HEK293 (cell line): ENCODE results near the gene JTB.

Source experiments
- CTCF ChIA-PET: fragments of 350-600 bp; formaldehyde crosslinking; extraction: SDS; loops from one replicate; lab custom pipeline; 2021; ENCODE audit warnings: antibody characterized with exemption; lab: Yijun Ruan, JAX
- POLR2A ChIA-PET: fragments of 300-600 bp; formaldehyde crosslinking; extraction: SDS; loops from one replicate; lab custom pipeline; 2020; ENCODE audit warnings: antibody characterized with exemption, inconsistent platforms; lab: Yijun Ruan, JAX
- H3K27ac ChIP-seq: fragments of 200-500 bp; sonication (Bioruptor generic); 2 replicates; pipeline ENCODE4 v1.5.1; 2014; ENCODE audit warnings: low read depth, low read length, control low read depth, inconsistent platforms; ENCODE audit errors: extremely low read depth
- H3K36me3 ChIP-seq, 2 experiments: fragments of 200-500 bp in 1 of 2; sonication (Bioruptor generic) in 1 of 2; 1 replicate in 1 of 2; 2 replicates in 1 of 2; pipeline ENCODE4 v1.5.1; 2014 to 2017; ENCODE audit warnings: inconsistent platforms in 2 of 2, low read length in 2 of 2; ENCODE audit not compliant: control insufficient read depth in 2 of 2, insufficient read depth in 1 of 2
- H3K4me1 ChIP-seq: fragments of 200-500 bp; sonication (Bioruptor generic); 2 replicates; pipeline ENCODE4 v1.5.1; 2014; ENCODE audit warnings: mild to moderate bottlenecking, low read length, inconsistent platforms; ENCODE audit not compliant: control insufficient read depth, insufficient read depth
- H3K4me3 ChIP-seq: 2 replicates; pipeline ENCODE4 v1.5.1; 2011; ENCODE audit warnings: low read depth, mild to moderate bottlenecking, control low read depth, low read length, moderate library complexity
- H3K9me3 ChIP-seq: fragments of 200-500 bp; sonication (Bioruptor generic); 2 replicates; pipeline ENCODE4 v1.5.1; 2014; ENCODE audit warnings: low read depth, low read length, inconsistent platforms; ENCODE audit not compliant: control insufficient read depth, insufficient read depth
- BCL11A ChIP-seq: fragments of 450-650 bp; formaldehyde crosslinking; IDR thresholded peaks from 2 replicates; pipeline ENCODE4 v1.5.1; 2016; ENCODE audit warnings: low read depth, missing biosample characterization, missing genetic modification characterization
- GLIS1 ChIP-seq: fragments of 450-650 bp; formaldehyde crosslinking; IDR thresholded peaks from 2 replicates; pipeline ENCODE4 v1.5.1; 2016; ENCODE audit warnings: missing biosample characterization, missing genetic modification characterization
- GLIS2 ChIP-seq: fragments of 450-650 bp; formaldehyde crosslinking; IDR thresholded peaks from 2 replicates; pipeline ENCODE4 v1.5.1; 2016; ENCODE audit warnings: missing biosample characterization, missing genetic modification characterization
- KLF9 ChIP-seq: fragments of 450-650 bp; formaldehyde crosslinking; IDR thresholded peaks from 2 replicates; pipeline ENCODE4 v1.5.1; 2016; ENCODE audit warnings: missing biosample characterization, missing genetic modification characterization, low read depth
- ZBTB1 ChIP-seq: fragments of 450-650 bp; formaldehyde crosslinking; IDR thresholded peaks from 2 replicates; pipeline ENCODE4 v1.5.1; 2016; ENCODE audit warnings: missing biosample characterization, missing genetic modification characterization
- ZFP41 ChIP-seq: fragments of 450-650 bp; formaldehyde crosslinking; IDR thresholded peaks from 2 replicates; pipeline ENCODE4 v1.5.1; 2016; ENCODE audit warnings: missing biosample characterization, missing genetic modification characterization, borderline replicate concordance
- ZNF211 ChIP-seq: fragments of 450-650 bp; formaldehyde crosslinking; IDR thresholded peaks from 2 replicates; pipeline ENCODE4 v1.5.1; 2016; ENCODE audit warnings: low read depth, missing biosample characterization, missing genetic modification characterization
- ZNF266 ChIP-seq: fragments of 450-650 bp; formaldehyde crosslinking; IDR thresholded peaks from 2 replicates; pipeline ENCODE4 v1.5.1; 2016; ENCODE audit warnings: missing biosample characterization, missing genetic modification characterization, low read depth
- ZNF302 ChIP-seq: fragments of 450-650 bp; formaldehyde crosslinking; IDR thresholded peaks from 2 replicates; pipeline ENCODE4 v1.5.1; 2016; ENCODE audit warnings: missing biosample characterization, missing genetic modification characterization, low read depth
- ZNF324 ChIP-seq: fragments of 450-650 bp; formaldehyde crosslinking; IDR thresholded peaks from 2 replicates; pipeline ENCODE4 v1.5.1; 2016; ENCODE audit warnings: missing biosample characterization, missing genetic modification characterization
- ZNF366 ChIP-seq: fragments of 450-650 bp; formaldehyde crosslinking; conservative IDR thresholded peaks from 2 replicates; pipeline ENCODE4 v1.5.1; 2016; ENCODE audit warnings: missing biosample characterization, missing genetic modification characterization
- ZNF37A ChIP-seq: fragments of 450-650 bp; IDR thresholded peaks from 2 replicates; pipeline ENCODE4 v1.5.1; 2018; ENCODE audit warnings: missing biosample characterization, missing genetic modification characterization
- ZNF510 ChIP-seq: fragments of 450-650 bp; formaldehyde crosslinking; IDR thresholded peaks from 2 replicates; pipeline ENCODE4 v1.5.1; 2018; ENCODE audit warnings: mild to moderate bottlenecking, missing genetic modification characterization, missing biosample characterization; ENCODE audit not compliant: insufficient replicate concordance
- ZNF514 ChIP-seq: fragments of 450-650 bp; formaldehyde crosslinking; IDR thresholded peaks from 2 replicates; pipeline ENCODE4 v1.5.1; 2016; ENCODE audit warnings: missing biosample characterization, missing genetic modification characterization
- ZNF571 ChIP-seq: fragments of 450-650 bp; formaldehyde crosslinking; IDR thresholded peaks from 2 replicates; pipeline ENCODE4 v1.5.0; 2017; ENCODE audit warnings: missing biosample characterization, missing genetic modification characterization
- ZNF600 ChIP-seq: fragments of 450-650 bp; formaldehyde crosslinking; IDR thresholded peaks from 2 replicates; pipeline ENCODE4 v1.5.1; 2016; ENCODE audit warnings: missing biosample characterization, missing genetic modification characterization
- TF ChIP-seq, protein P1 (sequence below): fragments of 450-650 bp; formaldehyde crosslinking; IDR thresholded peaks from 2 replicates; pipeline ENCODE4 v1.5.1; 2016; ENCODE audit warnings: missing biosample characterization, missing genetic modification characterization
- TF ChIP-seq, protein P2 (sequence below): fragments of 450-650 bp; formaldehyde crosslinking; IDR thresholded peaks from 2 replicates; pipeline ENCODE4 v1.5.1; 2016; ENCODE audit warnings: missing biosample characterization, missing genetic modification characterization
- TF ChIP-seq, protein P3 (sequence below): fragments of 450-650 bp; formaldehyde crosslinking; IDR thresholded peaks from 2 replicates; pipeline ENCODE4 v1.5.1; 2016; ENCODE audit warnings: missing biosample characterization, missing genetic modification characterization
- TF ChIP-seq, protein P4 (sequence below): fragments of 450-650 bp; IDR thresholded peaks from 2 replicates; pipeline ENCODE4 v1.5.1; 2018; ENCODE audit warnings: missing biosample characterization, mild to moderate bottlenecking, missing genetic modification characterization
- TF ChIP-seq, protein P5 (sequence below): fragments of 450-650 bp; formaldehyde crosslinking; IDR thresholded peaks from 2 replicates; pipeline ENCODE4 v1.5.1; 2016; ENCODE audit warnings: missing biosample characterization, missing genetic modification characterization

Gene JTB

DNA sequence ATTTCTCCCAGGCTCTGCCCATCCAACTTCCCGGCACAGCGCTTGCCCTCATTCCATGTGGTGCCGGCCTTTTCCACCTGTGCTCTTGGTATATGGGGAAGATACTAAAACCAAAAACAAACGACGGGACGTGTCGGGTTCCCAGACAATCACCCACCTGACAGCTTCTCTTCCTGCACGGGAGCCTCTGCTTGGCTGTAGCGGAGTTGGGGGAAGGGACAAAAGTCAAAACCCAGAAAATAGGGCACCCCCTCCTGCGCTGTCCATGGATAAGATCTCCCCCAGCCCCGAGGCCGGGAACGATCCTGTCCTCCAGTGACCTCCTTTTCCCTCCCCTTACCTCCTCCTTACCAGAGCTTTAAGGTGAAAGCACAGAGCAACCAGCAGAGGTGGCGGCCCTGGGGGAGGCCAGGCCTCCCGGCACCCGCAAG lies 640 bp downstream of the JTB start (continued):
- TF ChIP-seq ZNF211 (tag by site-specific recombination) (no peak), ZNF302 (tag by site-specific recombination) (no peak), ZNF266 (tag by site-specific recombination) (no peak), ZNF324 (no peak), ZNF514 (no peak), GLIS1 (tag by site-specific recombination) (peak; percentile 46; the same call in 1 of the 2 replicates), ZNF37A (tag by site-specific recombination) (no peak), ZBTB1 (no peak), GLIS2 (tag by site-specific recombination) (0 out of 2 replicates have a peak, but pooled peaks have one; percentile 48), BCL11A (tag by site-specific recombination) (no peak), KLF9 (tag by site-specific recombination) (no peak), ZNF510 (tag by site-specific recombination) (no peak), ZNF571 (tag by site-specific recombination) (no peak), ZNF366 (tag by site-specific recombination) (no peak)
- TF ChIP-seq, protein P1, sequence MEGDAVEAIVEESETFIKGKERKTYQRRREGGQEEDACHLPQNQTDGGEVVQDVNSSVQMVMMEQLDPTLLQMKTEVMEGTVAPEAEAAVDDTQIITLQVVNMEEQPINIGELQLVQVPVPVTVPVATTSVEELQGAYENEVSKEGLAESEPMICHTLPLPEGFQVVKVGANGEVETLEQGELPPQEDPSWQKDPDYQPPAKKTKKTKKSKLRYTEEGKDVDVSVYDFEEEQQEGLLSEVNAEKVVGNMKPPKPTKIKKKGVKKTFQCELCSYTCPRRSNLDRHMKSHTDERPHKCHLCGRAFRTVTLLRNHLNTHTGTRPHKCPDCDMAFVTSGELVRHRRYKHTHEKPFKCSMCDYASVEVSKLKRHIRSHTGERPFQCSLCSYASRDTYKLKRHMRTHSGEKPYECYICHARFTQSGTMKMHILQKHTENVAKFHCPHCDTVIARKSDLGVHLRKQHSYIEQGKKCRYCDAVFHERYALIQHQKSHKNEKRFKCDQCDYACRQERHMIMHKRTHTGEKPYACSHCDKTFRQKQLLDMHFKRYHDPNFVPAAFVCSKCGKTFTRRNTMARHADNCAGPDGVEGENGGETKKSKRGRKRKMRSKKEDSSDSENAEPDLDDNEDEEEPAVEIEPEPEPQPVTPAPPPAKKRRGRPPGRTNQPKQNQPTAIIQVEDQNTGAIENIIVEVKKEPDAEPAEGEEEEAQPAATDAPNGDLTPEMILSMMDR (tag by site-specific recombination): 0 out of 2 replicates have a peak, but pooled peaks have one; percentile 14
- TF ChIP-seq, protein P2, sequence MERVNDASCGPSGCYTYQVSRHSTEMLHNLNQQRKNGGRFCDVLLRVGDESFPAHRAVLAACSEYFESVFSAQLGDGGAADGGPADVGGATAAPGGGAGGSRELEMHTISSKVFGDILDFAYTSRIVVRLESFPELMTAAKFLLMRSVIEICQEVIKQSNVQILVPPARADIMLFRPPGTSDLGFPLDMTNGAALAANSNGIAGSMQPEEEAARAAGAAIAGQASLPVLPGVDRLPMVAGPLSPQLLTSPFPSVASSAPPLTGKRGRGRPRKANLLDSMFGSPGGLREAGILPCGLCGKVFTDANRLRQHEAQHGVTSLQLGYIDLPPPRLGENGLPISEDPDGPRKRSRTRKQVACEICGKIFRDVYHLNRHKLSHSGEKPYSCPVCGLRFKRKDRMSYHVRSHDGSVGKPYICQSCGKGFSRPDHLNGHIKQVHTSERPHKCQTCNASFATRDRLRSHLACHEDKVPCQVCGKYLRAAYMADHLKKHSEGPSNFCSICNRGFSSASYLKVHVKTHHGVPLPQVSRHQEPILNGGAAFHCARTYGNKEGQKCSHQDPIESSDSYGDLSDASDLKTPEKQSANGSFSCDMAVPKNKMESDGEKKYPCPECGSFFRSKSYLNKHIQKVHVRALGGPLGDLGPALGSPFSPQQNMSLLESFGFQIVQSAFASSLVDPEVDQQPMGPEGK (tag by site-specific recombination): no peak
- TF ChIP-seq, all 188 proteins: peak for 5

DNA sequence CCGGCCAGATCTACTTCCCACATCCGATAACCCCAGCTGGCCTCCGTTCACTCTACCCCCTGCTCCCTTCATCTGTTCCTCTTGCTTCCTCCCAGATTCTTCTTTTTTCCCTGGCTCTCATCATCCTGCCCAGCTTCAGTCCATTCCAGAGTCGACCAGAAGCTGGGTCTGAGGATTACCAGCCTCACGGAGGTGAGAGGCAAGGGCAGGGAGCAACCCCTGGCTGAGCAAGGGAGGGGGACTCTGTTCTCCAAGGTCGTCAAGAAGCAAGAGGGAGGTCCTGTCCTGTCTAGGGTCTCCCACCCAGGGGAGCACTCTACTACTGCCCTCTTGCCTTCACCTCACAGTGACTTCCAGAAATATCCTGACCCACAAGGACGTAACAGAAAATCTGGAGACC lies 3.9 kb downstream of the JTB start:
- no peak overlapping the region for H3K27ac ChIP-seq
- no peak overlapping the region for H3K4me3 ChIP-seq
- CTCF ChIA-PET: interaction anchor here (0.6 to 4.1 kb wide), 2 partner anchors 13 to 15 kb away, joined by 3 to 25 read pairs; partner anchors contain the start of gene RAB13
- POLR2A ChIA-PET: interaction anchor here (1.5 to 1.8 kb wide), 3 partner anchors 10 to 17 kb away, joined by 5 to 9 read pairs (median 7); partner anchors contain the start of genes CRTC2, RPS27 and SLC39A1
- H3K9me3 ChIP-seq: no peaks in the 10 kb centered on the region
- TF ChIP-seq, protein P3, sequence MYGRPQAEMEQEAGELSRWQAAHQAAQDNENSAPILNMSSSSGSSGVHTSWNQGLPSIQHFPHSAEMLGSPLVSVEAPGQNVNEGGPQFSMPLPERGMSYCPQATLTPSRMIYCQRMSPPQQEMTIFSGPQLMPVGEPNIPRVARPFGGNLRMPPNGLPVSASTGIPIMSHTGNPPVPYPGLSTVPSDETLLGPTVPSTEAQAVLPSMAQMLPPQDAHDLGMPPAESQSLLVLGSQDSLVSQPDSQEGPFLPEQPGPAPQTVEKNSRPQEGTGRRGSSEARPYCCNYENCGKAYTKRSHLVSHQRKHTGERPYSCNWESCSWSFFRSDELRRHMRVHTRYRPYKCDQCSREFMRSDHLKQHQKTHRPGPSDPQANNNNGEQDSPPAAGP: no peak
- TF ChIP-seq ZFP41 (no peak), ZNF600 (tag by site-specific recombination) (no peak)
- TF ChIP-seq, protein P4, sequence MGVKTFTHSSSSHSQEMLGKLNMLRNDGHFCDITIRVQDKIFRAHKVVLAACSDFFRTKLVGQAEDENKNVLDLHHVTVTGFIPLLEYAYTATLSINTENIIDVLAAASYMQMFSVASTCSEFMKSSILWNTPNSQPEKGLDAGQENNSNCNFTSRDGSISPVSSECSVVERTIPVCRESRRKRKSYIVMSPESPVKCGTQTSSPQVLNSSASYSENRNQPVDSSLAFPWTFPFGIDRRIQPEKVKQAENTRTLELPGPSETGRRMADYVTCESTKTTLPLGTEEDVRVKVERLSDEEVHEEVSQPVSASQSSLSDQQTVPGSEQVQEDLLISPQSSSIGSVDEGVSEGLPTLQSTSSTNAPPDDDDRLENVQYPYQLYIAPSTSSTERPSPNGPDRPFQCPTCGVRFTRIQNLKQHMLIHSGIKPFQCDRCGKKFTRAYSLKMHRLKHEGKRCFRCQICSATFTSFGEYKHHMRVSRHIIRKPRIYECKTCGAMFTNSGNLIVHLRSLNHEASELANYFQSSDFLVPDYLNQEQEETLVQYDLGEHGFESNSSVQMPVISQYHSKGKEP (tag by site-specific recombination): no peak
- TF ChIP-seq, protein P5, sequence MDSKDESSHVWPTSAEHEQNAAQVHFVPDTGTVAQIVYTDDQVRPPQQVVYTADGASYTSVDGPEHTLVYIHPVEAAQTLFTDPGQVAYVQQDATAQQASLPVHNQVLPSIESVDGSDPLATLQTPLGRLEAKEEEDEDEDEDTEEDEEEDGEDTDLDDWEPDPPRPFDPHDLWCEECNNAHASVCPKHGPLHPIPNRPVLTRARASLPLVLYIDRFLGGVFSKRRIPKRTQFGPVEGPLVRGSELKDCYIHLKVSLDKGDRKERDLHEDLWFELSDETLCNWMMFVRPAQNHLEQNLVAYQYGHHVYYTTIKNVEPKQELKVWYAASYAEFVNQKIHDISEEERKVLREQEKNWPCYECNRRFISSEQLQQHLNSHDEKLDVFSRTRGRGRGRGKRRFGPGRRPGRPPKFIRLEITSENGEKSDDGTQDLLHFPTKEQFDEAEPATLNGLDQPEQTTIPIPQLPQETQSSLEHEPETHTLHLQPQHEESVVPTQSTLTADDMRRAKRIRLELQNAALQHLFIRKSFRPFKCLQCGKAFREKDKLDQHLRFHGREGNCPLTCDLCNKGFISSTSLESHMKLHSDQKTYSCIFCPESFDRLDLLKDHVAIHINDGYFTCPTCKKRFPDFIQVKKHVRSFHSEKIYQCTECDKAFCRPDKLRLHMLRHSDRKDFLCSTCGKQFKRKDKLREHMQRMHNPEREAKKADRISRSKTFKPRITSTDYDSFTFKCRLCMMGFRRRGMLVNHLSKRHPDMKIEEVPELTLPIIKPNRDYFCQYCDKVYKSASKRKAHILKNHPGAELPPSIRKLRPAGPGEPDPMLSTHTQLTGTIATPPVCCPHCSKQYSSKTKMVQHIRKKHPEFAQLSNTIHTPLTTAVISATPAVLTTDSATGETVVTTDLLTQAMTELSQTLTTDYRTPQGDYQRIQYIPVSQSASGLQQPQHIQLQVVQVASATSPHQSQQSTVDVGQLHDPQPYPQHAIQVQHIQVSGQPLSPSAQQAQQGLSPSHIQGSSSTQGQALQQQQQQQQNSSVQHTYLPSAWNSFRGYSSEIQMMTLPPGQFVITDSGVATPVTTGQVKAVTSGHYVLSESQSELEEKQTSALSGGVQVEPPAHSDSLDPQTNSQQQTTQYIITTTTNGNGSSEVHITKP (tag by site-specific recombination): 0 out of 2 replicates have a peak, but pooled peaks have one; percentile 50
- no peaks in the 10 kb centered on the region for H3K4me1 ChIP-seq
- H3K36me3 ChIP-seq: peaks cover 11 to 45% of the 10 kb centered on the region in 2 experiments
